GM18858 (cell line): Measurements from ENCODE around the gene CEND1.
A peak's percentile ranks its signal among the peaks of the same experiment; 100 is the strongest.

ENCODE experiments used
- ATAC-seq: cut with Tn5 transposase; IDR thresholded peaks from one replicate; pipeline ENCODE4 v1.9.1; 2021; ENCODE audit not compliant: unreplicated experiment

The CEND1 gene

GRCh38 chr11:779955-780532 is 9.8 kb downstream of the CEND1 start:
- no peak for ATAC-seq

GRCh38 chr11:778976-779954 is 10.6 kb downstream of the CEND1 start:
- no peak for ATAC-seq

GRCh38 chr11:777288-778255 is 12.3 kb downstream of the CEND1 start, which contains the start of gene GATD1:
GATD1 (minus strand) TSS chr11:777487; CDS start chr11:777462, 25 bp downstream.
- peak; percentile 48 for ATAC-seq

GRCh38 chr11:776561-777287 is 13.2 kb downstream of the CEND1 start:
- ATAC-seq = peak; percentile 21

- no peak for ATAC-seq
Observed at GRCh38 chr11:776263-776560, 13.7 kb downstream of the CEND1 start.

- ATAC-seq = no peak
Observed at GRCh38 chr11:774873-775592, 14.9 kb downstream of the CEND1 start.

- no peak for ATAC-seq
Observed at GRCh38 chr11:773830-774229, 16.1 kb downstream of the CEND1 start.

GRCh38 chr11:773425-773824 is 16.5 kb downstream of the CEND1 start:
- no peak for ATAC-seq

- ATAC-seq = no peak
Observed at GRCh38 chr11:772429-773390, 17.2 kb downstream of the CEND1 start.

- ATAC-seq = no peak
Observed at GRCh38 chr11:771617-772204, 18.2 kb downstream of the CEND1 start.

- ATAC-seq = no peak
Observed at GRCh38 chr11:770642-771616, 19.0 kb downstream of the CEND1 start.

- ATAC-seq = no peak
Observed at GRCh38 chr11:769887-770641, 19.8 kb downstream of the CEND1 start.

- no peak for ATAC-seq
Observed at GRCh38 chr11:767238-767637, 22.7 kb downstream of the CEND1 start.

GRCh38 chr11:766936-767210 is 23.0 kb downstream of the CEND1 start:
- ATAC-seq = no peak

GRCh38 chr11:766106-766935 is 23.6 kb downstream of the CEND1 start:
- ATAC-seq = no peak

- ATAC-seq = no peak
Observed at GRCh38 chr11:765802-766091, 24.1 kb downstream of the CEND1 start.
